Right forelimb (tissue), 1 donor: ENCODE measurements around the gene WDR86.

Source experiments
- DNase-seq: peaks from one replicate; pipeline ENCODE4 v3.0.0-alpha.2; 2018

WDR86 gene

GRCh38 chr7:151378011-151378410 is 31.8 kb downstream of the WDR86 start:
- peak; percentile 41 for DNase-seq

GRCh38 chr7:151377406-151377805 is 32.4 kb downstream of the WDR86 start:
- DNase-seq: peak; percentile 34

- peak; percentile 32 for DNase-seq
Measured at GRCh38 chr7:151376218-151376902, 33.5 kb downstream of the WDR86 start.

DNA sequence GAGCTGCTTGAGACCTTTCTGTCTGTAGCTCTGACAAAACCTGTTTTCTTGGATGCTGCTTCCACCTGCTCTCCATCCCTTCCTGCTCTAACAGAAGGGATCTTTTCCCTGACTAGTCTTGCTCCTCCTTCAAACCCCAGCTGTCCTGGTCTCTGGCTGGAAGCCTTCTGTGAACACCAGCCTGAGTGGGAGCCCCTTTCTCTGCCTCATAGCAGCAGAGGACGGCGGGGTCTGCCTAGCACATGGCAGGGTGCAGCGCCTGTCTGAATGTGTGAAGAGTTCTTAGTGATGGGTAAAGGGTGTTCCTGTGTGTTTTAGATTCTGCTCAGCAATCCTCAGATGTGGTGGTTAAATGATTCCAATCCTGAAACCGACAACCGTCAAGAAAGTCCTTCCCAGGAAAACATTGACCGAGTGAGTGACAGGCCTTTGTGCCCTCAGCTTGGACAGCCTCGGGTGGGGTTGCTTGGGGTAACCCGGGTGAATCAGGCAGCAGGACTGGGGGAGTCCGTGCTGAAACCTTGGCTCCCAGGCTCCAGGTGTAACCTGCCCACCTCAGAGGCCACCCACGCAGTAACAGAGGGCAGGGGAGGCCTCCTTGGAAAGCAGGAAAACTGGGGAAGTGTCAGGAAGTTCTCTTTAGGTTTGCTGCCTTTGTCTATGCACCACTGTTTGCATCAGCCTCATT is 34.2 kb downstream of the WDR86 start:
- DNase-seq: peak; percentile 30

DNA sequence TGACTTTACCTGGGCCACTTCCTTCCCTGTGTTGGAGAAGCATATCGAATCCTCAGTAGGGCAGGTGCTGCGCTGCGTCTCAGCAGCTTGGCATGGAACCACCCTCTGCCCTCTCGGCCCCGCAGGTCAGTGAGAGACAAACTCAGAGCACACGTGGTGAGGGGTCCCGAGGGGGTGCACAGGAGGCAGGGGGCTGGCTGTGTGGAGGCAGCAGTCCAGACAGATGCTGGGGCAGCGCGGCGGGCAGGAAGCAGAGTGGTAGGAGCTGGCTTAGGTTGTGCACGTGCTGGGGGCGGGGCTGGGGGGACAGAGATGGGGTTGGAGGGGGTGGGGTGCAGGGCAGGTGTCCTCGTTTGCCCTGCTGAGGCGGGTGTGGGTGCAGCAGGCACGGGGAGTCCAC is 35.1 kb downstream of the WDR86 start:
- peak; percentile 30 for DNase-seq

DNA sequence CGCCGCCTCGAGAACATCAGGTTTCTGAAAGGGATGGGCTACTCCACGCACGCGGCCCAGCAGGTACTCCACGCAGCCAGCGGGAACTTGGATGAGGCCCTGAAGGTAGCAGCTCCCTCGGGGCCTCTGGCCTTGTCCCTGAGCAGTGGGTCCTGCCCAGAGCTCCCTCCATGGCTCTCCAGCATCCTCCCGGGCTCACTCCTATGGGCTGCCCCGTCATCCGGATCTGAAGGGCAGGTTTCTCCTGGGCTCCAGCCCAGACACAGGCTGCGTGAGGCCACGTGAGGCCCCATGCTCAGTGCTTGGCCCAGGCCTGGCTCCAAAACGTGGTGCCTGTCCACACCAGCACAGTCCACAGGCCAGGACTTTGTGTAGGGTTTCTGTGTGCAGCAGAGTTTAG is 35.7 kb downstream of the WDR86 start:
- DNase-seq: no peak

DNA sequence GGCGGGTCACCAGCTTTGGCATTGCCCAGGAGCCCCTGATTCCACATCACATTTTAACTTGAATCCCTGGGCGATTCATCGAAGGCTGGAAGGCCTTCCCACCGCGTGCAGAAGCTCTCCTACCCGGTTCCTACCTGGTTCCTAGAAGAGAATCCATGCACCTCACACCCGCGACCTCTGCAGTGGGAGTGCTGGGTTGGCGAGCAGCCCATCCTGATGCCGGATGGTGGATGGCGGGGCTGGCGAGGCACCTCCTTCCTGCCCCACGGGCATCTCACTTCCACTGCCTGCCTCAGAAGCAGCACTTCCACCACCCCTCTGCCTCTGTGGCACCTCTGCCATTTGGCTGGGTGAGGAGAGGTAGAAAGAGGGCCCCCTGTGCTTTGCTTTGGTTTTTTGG is 36.2 kb downstream of the WDR86 start:
- DNase-seq: no peak

DNA sequence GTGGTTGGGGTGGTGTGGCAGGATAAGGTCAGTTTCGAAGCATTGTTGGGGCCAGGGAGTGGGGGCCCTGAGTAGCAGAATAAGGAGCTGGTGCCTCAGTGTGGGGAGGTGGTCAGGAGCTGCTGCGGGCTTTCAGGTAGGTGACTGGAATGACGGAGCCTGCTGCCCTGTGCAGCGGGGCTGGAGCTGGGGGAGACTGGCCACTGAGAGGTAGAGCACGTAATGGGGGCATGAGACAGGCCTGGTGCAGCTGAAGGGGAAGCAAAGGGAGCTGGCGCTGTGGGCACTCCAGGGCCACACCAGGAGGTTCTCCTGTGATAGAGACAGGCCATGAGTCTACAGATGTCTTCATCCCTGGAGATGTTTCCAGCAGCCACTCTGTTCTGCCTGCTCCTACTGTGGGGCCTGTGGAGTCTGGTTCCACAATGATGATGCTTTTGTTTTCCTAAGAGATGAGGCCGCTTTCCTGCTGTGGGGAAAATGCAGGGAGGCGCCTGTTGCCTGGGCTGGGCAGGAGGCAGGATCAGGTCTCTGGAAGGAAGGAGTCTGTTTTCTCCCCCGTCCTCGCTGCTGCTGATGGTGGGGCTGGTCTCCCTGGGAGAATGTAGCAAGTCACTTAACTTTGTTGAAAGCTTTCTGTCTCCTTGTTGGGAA is 37.1 kb downstream of the WDR86 start:
- peak; percentile 34 for DNase-seq

DNA sequence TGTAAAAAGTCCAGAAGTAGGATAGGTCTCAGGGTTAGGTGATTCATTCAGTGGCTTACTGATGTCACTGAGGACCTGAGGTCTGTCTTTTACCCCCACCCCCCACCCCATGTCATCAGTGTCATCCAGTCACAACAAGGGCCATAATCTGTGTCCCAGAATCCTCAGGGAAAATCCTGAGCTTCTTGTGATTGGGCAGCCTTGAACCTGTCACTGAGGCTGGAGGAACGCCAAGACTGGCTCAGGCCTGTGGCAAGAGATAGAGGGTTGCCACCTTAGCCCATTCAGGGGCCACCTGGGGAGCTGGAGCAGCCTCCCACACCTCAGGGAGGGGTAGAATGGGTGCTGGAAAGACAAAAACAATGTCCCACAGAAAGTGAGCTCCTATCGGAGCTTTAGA is 38.6 kb downstream of the WDR86 start:
- DNase-seq: no peak

DNA sequence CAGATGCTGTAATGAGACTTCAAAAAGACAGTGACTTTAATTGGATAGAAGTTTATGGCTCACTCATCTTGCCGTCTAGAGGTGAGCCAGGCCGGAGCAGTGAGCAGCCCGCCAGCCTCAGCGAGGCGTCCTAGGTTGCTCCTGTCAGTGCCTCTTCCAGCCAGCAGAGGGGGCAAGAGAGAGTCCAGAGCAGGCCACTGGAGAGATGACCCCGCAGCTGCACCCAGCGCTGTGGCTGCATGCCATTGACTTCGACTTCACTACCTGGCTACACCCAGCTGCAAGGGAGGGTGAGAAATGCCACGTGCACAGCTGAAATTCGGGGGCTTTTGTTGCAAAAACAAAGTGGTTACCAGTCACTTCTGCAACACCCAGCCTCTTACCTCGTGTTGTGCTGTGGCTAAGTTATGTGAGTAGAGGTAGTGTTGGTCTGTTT is 41.7 kb downstream of the WDR86 start:
- DNase-seq: peak; percentile 85

DNA sequence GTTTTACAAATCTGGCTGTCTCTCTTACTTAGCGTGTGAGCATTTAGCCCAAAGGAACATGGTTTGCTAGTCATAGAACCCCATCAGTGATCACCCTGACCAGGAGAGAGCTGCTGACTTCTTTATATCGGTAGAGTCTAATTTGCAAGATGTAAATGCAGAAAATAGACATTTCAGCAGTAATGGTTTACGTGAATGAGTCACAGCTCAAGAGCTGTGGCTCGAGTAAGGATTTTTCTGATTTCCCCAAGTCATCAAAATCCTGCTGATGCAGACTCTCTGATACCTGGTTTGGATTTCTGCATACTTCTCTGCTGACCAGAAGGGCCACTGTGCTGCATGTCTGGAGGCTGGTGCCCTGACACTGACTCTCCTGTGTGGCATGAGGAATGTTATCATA is 42.6 kb downstream of the WDR86 start:
- no peak for DNase-seq

- no peak for DNase-seq
Measured at GRCh38 chr7:151366880-151367222, 43.0 kb downstream of the WDR86 start.

DNA sequence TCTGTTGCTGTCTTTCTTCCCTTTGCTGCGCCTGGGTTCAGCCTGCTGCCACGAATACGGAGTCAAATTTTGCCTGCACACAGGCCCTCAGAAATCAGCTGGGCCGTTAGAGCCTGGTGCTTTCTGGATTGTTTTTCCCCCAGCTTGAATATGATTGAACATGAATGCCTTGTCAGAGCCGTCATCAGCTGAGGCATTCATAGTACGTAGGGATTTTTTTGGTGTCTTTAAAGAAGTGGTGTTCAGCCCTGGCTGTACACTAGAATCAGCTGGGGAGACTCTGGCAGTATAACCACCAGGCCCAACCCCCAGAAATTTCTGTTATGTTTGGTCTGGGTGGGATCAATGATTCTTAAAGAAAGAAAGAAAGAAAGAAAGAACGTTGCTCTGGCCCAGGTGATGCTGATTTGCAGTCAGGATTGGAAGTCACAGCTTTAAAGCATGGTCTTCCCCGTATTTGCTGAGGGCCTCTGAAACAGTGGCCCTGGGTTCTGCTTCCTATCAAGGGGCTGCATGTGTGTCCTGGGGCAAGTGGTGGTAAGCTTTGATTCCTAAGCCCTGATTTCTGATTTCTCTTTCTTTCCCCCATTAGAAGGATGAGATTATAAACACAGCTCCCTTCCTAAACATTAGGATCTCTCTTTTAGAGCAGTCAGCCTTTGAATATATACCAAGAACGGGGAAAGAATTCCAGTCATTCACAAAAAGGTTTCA is 43.5 kb downstream of the WDR86 start:
- no peak for DNase-seq

- no peak for DNase-seq
Measured at GRCh38 chr7:151363182-151363581, 46.7 kb downstream of the WDR86 start.

GRCh38 chr7:151361193-151361959 is 48.5 kb downstream of the WDR86 start:
- DNase-seq: no peak

GRCh38 chr7:151352512-151352911 is 57.3 kb downstream of the WDR86 start:
- no peak for DNase-seq

GRCh38 chr7:151351967-151352366 is 57.9 kb downstream of the WDR86 start:
- no peak for DNase-seq

DNA sequence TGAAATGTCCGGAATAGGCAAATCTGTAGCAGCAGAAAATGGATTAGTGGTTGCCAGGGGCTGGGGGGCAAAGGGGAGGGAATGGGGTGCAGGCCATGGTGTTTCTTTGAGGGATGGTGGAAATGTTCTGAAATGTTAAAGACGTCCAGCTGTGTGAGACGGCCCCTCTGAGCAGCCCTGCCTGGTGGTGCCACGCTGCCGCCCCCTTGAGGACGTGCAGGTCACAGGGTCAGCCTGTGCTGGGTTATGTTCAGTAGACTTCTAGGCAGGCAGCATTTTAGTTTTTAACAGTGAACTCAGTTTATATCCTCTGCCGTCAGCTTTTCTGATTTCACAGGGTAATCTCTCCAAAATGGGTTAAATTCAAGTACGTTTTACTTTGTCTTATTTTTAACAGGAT is 58.8 kb downstream of the WDR86 start:
- no peak for DNase-seq

DNA sequence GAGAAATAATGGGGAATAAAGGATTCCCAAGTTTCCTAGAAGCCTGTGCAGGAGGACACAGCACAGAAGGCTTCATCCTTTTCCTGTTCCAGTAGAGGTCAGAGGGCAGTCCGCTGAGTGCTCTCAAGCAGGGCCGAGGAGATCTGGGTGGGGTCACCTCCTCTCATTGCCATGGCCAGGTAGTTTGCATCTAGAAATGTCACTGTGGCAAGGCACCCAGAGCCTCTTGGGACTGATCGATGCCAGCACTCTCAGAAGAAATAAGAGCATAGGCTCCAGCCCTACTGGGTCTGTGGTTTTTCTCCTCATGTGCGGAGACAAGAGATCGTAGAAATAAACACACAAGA is 60.4 kb downstream of the WDR86 start:
- no peak for DNase-seq

GRCh38 chr7:151348970-151349369 is 60.9 kb downstream of the WDR86 start:
- DNase-seq: no peak

- no peak for DNase-seq
Measured at GRCh38 chr7:151347200-151347599, 62.6 kb downstream of the WDR86 start.

DNA sequence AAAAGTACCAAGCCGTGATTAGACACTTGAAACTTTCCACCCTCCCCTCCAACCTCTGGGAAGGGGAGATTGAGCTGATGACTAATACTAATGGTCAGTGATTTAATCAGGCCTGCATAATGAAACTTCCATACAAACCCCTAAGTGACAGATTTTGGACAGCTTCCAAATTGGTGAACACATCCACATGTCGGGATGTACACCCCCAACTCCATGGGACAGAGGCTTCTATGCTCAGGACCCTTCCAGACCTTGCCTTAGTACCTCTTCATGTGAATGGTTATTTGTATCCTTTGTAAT is 63.4 kb downstream of the WDR86 start:
- no peak for DNase-seq
